HFF-Myc (cell line): ENCODE results near the gene MIEF2.

Source experiments
- DNase-seq: peaks from one replicate; pipeline ENCODE4 v3.0.0-alpha.2; 2011; ENCODE audit warnings: low read depth; ENCODE audit errors: extremely low read depth
- H3K4me3 ChIP-seq: replicated peaks from 2 replicates; pipeline ENCODE4 v1.5.1; 2011; ENCODE audit warnings: low read depth, mild to moderate bottlenecking, control low read depth, low read length
- TF ChIP-seq, protein P1 (sequence below): IDR thresholded peaks from 2 replicates; pipeline ENCODE4 v1.5.1; 2012; ENCODE audit warnings: mild to moderate bottlenecking, low read depth, low read length, control low read depth; ENCODE audit errors: missing control alignments

MIEF2 gene

DNA sequence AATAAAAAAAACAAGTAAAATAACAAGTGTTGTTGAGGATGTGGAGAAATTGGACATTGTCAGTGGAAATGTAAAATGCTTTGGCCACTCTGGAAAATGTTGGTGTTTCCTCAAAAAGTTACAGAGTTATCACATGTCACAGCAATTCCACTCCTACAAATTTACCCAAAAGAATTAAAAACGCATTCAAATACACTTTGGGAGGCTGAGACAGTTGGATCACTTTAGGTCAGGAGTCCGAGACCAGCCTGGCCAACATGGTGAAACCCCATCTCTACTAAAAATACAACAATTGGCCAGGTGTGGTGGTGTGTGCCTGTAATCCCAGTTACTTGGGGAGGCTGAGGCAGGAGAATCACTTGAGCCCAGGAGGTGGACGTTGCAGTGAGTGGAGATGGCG is 48.7 kb downstream of the MIEF2 start:
- no peak overlapping the region for H3K4me3 ChIP-seq
- DNase-seq, result no peak
- TF ChIP-seq, protein P1, sequence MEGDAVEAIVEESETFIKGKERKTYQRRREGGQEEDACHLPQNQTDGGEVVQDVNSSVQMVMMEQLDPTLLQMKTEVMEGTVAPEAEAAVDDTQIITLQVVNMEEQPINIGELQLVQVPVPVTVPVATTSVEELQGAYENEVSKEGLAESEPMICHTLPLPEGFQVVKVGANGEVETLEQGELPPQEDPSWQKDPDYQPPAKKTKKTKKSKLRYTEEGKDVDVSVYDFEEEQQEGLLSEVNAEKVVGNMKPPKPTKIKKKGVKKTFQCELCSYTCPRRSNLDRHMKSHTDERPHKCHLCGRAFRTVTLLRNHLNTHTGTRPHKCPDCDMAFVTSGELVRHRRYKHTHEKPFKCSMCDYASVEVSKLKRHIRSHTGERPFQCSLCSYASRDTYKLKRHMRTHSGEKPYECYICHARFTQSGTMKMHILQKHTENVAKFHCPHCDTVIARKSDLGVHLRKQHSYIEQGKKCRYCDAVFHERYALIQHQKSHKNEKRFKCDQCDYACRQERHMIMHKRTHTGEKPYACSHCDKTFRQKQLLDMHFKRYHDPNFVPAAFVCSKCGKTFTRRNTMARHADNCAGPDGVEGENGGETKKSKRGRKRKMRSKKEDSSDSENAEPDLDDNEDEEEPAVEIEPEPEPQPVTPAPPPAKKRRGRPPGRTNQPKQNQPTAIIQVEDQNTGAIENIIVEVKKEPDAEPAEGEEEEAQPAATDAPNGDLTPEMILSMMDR, result no peak

DNA sequence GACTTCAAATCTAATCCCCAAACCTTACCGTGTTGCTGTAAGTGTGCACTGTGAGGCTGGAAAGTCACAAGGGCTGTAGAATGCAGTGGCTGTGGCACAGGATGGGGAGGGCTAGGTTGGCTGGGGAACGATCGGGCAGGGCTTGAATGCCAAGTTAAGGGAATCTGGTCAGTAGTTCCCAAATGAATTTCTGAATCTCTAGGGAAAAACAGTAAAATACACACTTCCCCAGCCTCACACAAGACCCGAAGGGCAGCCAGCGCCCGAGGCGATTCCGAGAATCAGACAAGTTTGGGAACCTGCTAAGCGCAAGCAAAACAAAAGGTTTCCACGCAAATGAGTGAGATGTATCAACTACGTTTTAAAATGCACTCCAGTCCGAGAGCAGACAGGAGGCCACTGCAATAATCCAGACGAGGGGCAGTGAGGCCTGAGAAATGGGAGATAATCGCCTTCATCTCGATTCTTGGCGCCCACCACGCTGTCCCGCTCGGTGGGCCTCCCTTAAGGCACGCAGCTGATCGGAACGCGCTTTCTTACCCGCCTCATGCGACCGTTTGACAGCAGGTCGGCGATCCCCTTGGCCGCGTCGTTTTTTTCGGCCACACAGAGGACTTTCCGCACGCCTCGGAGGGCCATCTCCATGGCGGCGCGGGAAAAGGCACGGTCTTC is 53.7 kb downstream of the MIEF2 start:
- no peak for DNase-seq
- H3K4me3 ChIP-seq, result peak overlapping the region; percentile 95
- TF ChIP-seq, protein P1, result no peak

DNA sequence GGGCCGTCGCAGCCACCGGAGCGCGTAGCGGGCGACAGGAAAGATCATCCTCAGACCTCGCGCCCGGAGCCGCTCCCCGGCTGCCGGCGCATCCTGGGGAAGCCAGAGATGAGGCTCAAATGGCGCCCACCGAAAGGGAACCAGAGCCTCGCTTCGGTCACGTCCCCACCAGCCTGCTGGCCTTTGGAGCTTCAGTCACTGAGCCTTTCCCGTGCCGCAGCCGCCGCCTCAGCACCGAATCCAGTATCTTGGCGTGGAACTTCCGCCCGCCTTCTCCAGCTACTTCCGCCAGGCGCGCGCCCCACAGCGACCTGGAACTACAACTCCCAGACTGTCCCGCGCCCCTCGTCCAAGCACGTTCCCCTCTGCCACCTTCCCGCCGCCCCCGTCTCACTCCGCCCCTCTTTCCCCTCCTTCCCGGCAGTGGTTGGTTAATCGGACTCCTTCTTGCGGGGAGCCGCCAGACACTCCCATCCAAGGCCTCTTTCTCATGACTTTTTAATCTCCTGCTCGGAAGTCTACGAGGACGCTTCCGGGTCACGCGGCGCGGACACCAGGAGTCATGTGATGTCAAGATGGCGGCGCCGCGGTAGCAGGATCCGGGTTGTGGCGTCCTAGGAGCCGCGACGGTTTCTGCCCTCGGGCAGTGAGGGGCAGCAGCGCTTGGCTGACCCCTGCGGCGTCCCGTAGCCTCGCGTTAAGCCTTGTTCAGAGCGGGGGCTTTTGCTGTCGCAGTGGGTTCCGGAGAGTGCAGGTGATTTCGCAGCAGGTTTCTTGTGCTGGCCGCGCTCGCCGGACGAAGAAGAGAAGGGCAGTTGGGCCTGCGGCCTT is 54.5 kb downstream of the MIEF2 start, which contains the start of the genes SMCR8 and TOP3A:
TSS of gene SMCR8 (plus strand) at position 563 of the 831 bp plus-strand sequence. CDS start 497 bp downstream, outside the sequence.
TSS of gene TOP3A (minus strand) at position 264 of the 831 bp plus-strand sequence. CDS start at position 48, 216 bp downstream.
- TF ChIP-seq, protein P1, result no peak
- peak within 1 kb of the TSS; percentile 95 for H3K4me3 ChIP-seq
- peak; percentile 95 for DNase-seq

DNA sequence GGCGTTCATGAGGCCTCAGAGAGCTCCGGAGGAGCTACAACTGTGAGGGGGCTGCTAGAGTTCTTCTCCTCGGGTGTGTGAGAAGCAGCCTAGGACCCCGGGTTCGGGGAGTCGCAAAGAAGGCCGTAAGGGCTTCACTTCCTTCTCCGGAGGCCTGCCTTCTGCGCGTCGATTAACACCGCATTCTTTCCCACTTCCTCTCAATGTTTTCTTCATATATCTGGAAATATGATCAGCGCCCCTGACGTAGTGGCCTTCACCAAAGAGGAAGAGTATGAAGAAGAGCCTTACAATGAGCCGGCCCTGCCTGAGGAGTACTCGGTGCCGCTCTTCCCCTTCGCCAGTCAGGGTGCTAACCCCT is 55.1 kb downstream of the MIEF2 start:
- no peak for DNase-seq
- peak overlapping the region; percentile 95 for H3K4me3 ChIP-seq
- TF ChIP-seq, protein P1, result no peak

DNA sequence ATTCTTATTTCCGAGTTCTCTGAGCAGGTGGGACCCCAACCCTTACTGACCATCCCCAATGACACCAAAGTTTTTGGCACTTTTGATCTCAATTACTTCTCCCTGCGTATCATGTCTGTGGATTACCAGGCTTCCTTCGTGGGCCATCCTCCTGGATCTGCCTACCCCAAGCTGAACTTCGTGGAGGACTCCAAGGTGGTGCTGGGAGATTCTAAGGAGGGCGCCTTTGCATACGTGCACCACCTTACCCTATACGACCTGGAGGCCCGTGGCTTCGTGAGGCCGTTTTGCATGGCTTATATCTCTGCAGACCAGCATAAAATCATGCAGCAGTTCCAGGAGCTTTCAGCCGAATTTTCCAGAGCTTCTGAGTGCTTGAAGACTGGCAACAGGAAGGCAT is 55.5 kb downstream of the MIEF2 start:
- DNase-seq, result no peak
- H3K4me3 ChIP-seq, result peak overlapping the region; percentile 95
- TF ChIP-seq, protein P1, result no peak
